ENCODE results near the gene CACUL1. TPM values are rescaled to one million over a fixed set of nuclear protein-coding genes. Genes with fewer than 3 reads are reported as not detected.

Gene CACUL1
- total and polyA plus RNA-seq, 9 of the 15 experiments (the other 6 are each of a cell fraction or from before 2014, with no cell fraction given): 4.5 to 17.1 (median 13.5) TPM

GRCh38 chr10:118674226-118674919, 80.4 kb downstream of the CACUL1 start:
- no peak for FAIRE-seq
- Histone ChIP-seq H3K4me3 (no peak overlapping the region), H3K9me1 (ENCODE audit: control insufficient read depth, insufficient read depth, low read length) (no peaks in the 10 kb centered on the region), H3K27me3 (ENCODE audit: control insufficient read depth in 2 of 2, insufficient read depth in 2 of 2, low read length in 2 of 2) (no peaks in the 10 kb centered on the region), H3K9ac (ENCODE audit: insufficient read depth in 1 of 2, low read depth in 2 of 2, low read length in 2 of 2) (no peak overlapping the region), H2AFZ (ENCODE audit: low read depth, low read length) (no peak overlapping the region), H3K9me3 (replicated peaks; ENCODE audit: control insufficient read depth, insufficient read depth, low read depth, low read length) (no peaks in the 10 kb centered on the region), H3K79me2 (ENCODE audit: control insufficient read depth, insufficient read depth, low read length) (no peaks in the 10 kb centered on the region), H3K4me1 (replicated peaks in 1 of 2; ENCODE audit: control insufficient read depth in 2 of 2, insufficient read depth in 2 of 2, low read length in 2 of 2) (peaks cover 0 to 3% of the 10 kb centered on the region in 2 experiments; a peak in 2 of 5 replicates), H3K4me2 (ENCODE audit: insufficient read depth, low read length) (no peak overlapping the region), H3K27ac (ENCODE audit: extremely low read depth, low read depth, low read length) (no peak overlapping the region), H3K36me3 (ENCODE audit: control insufficient read depth, insufficient read depth, low read length) (peaks cover 5% of the 10 kb centered on the region; the same call in 1 of the 3 replicates), H4K20me1 (replicated peaks; ENCODE audit: control insufficient read depth, insufficient read depth, low read length) (no peaks in the 10 kb centered on the region)
- ChIA-PET POLR2A (interaction anchor here (1.1 kb wide), 1 partner anchor 18 kb away, joined by 3 read pairs; no protein-coding TSS in a partner anchor), CTCF (ENCODE audit: low intra/inter-chr PET ratio) (no interaction called here)
- intact Hi-C loops (cut with micrococcal nuclease): no loop called here
- no peak; the same call in 2 of the 3 replicates for ATAC-seq
- WGBS (ENCODE audit: insufficient coverage, low coverage, missing lambda C conversion rate): 81% methylated on average over 11 of the region's 11 CpGs
- no peak for DNase-seq (ENCODE audit: extremely low read depth in 1 of 4, low spot score in 3 of 4)
- in situ Hi-C loops (cut with MboI): no loop called here
- no TSS peak for BruUV-seq (replicated peaks)
- TF ChIP-seq ZBTB49 (CRISPR knock-in tag; IDR thresholded peaks at IDR 0.05; ENCODE audit: borderline replicate concordance): no peak
- TF ChIP-seq ETS2 (tag; IDR thresholded peaks at IDR 0.05; ENCODE audit: borderline replicate concordance, poor library complexity, severe bottlenecking): no peak
- TF ChIP-seq EGR1 (conservative IDR thresholded peaks at IDR 0.05): no peak
- no peak for TF ChIP-seq ZC3H8 (IDR thresholded peaks at IDR 0.05)
- no peak for TF ChIP-seq WHSC1 (IDR thresholded peaks at IDR 0.05; ENCODE audit: low read length)
- TF ChIP-seq ZNF232 (CRISPR knock-in tag; IDR thresholded peaks at IDR 0.05): no peak
- TF ChIP-seq ZNF407 (IDR thresholded peaks at IDR 0.05; ENCODE audit: low read depth): no peak
- TF ChIP-seq POLR3G (IDR thresholded peaks at IDR 0.05; ENCODE audit: extremely low read depth, insufficient read length, insufficient replicate concordance): no peak
- TF ChIP-seq RHOXF2B (CRISPR knock-in tag; conservative IDR thresholded peaks at IDR 0.05): no peak
- TF ChIP-seq E2F6 (IDR thresholded peaks at IDR 0.05; ENCODE audit: borderline replicate concordance in 1 of 2, extremely low read depth in 1 of 2, insufficient read depth in 1 of 2, insufficient read length in 1 of 2, low read depth in 1 of 2, low read length in 1 of 2, poor library complexity in 1 of 2, severe bottlenecking in 1 of 2): no peak

All from K562 (cell line).